GM12878 (cell line): Measurements from ENCODE around the gene DHPS. TPM values are rescaled to one million over a fixed set of nuclear protein-coding genes. Genes with fewer than 3 reads are reported as not detected.
A peak's percentile ranks its signal among the peaks of the same experiment; 100 is the strongest.

Source experiments
- ATF7 ChIP-seq: fragments of 450-650 bp; IDR thresholded peaks from 2 replicates; pipeline ENCODE4 v1.6.1; 2016; ENCODE audit warnings: low read depth, mild to moderate bottlenecking
- BACH1 ChIP-seq: fragments of 450-650 bp; IDR thresholded peaks from 2 replicates; pipeline ENCODE4 v1.6.1; 2017; ENCODE audit warnings: mild to moderate bottlenecking, borderline replicate concordance
- GABPA ChIP-seq: IDR thresholded peaks from 2 replicates; pipeline ENCODE4 v1.6.1; 2014; ENCODE audit warnings: antibody characterized with exemption, low read depth, mild to moderate bottlenecking, inconsistent platforms
- NFIC ChIP-seq: IDR thresholded peaks from 2 replicates; pipeline ENCODE4 v1.6.1; 2012; ENCODE audit warnings: low read depth, mild to moderate bottlenecking, inconsistent platforms, low read length, moderate library complexity
- NR2C2 ChIP-seq: IDR thresholded peaks from 2 replicates; pipeline ENCODE4 v1.6.1; 2011; ENCODE audit warnings: borderline replicate concordance, low read depth; ENCODE audit not compliant: control insufficient read depth, insufficient read length
- PML ChIP-seq: IDR thresholded peaks from 2 replicates; pipeline ENCODE4 v1.6.1; 2012; ENCODE audit warnings: low read length, inconsistent platforms
- POU2F2 ChIP-seq: IDR thresholded peaks from 3 replicates; pipeline ENCODE4 v1.6.1; 2011; ENCODE audit warnings: low read depth, mild to moderate bottlenecking, low read length, borderline replicate concordance
- RAD51 ChIP-seq: fragments of 450-650 bp; IDR thresholded peaks from 2 replicates; pipeline ENCODE4 v1.6.1; 2016; ENCODE audit warnings: moderate library complexity, mild to moderate bottlenecking, inconsistent platforms
- RUNX3 ChIP-seq: IDR thresholded peaks from 2 replicates; pipeline ENCODE4 v1.6.1; 2012; ENCODE audit warnings: low read length, inconsistent platforms
- SMAD5 ChIP-seq: IDR thresholded peaks from 2 replicates; pipeline ENCODE4 v1.6.1; 2016; ENCODE audit warnings: antibody characterized with exemption, low read depth
- SUZ12 ChIP-seq: fragments of 200-600 bp; sonication (generic); IDR thresholded peaks from one replicate; pipeline ENCODE4 v1.6.1; 2018; ENCODE audit warnings: antibody characterized with exemption, mild to moderate bottlenecking; ENCODE audit not compliant: unreplicated experiment
- TARDBP ChIP-seq: IDR thresholded peaks from 2 replicates; pipeline ENCODE4 v1.6.1; 2016; ENCODE audit warnings: borderline replicate concordance
- ZBED1 ChIP-seq: IDR thresholded peaks from 2 replicates; pipeline ENCODE4 v1.6.1; 2016; ENCODE audit warnings: borderline replicate concordance
- ZNF207 ChIP-seq: fragments of 450-650 bp; IDR thresholded peaks from 2 replicates; pipeline ENCODE4 v1.6.1; 2014; ENCODE audit warnings: antibody characterized with exemption, mild to moderate bottlenecking, borderline replicate concordance
- ZNF24 ChIP-seq: fragments of 450-650 bp; IDR thresholded peaks from 2 replicates; pipeline ENCODE4 v1.6.1; 2017; ENCODE audit warnings: antibody characterized with exemption, mild to moderate bottlenecking
- polyA plus RNA-seq, 11 experiments: library from polyadenylated mRNA; depleted of rRNA in 4 of 11; unstranded in 6 of 11; stranded (reverse) in 5 of 11; fragments of >200 nt; fragmentation: Nextera tagmentation in 4 of 11; fragmentation: Illumina TruSeq in 1 of 11; extraction: Ambion mirVana in 4 of 11; extraction: Trizol in 1 of 11; gene quantifications; 1 replicate in 1 of 11; 2 replicates in 10 of 11; pipeline versions ENCODE4 v1.2.1 to v1.2.3, GENCODE V29; 2011 to 2016; ENCODE audit warnings: inconsistent platforms in 2 of 11, missing spikeins in 2 of 11, low read depth in 1 of 11
- total RNA-seq, 4 experiments: library from RNA; depleted of rRNA in 3 of 4; stranded (reverse); fragments of >200 nt in 3 of 4; fragmentation: Illumina TruSeq in 1 of 4; extraction: Trizol in 1 of 4; gene quantifications; 2 replicates each; pipeline versions ENCODE4 v1.2.1 to v1.2.3, GENCODE V29; 2013 to 2021
- TF ChIP-seq, protein P1 (sequence below): fragments of 450-650 bp; IDR thresholded peaks from 2 replicates; pipeline ENCODE4 v1.6.1; 2016; ENCODE audit warnings: mild to moderate bottlenecking, moderate library complexity, borderline replicate concordance
- TF ChIP-seq, protein P2 (sequence below): IDR thresholded peaks from 2 replicates; pipeline ENCODE4 v1.6.1; 2011; ENCODE audit warnings: low read depth, low read length, improper control_type of control experiment, borderline replicate concordance
- TF ChIP-seq, protein P3 (sequence below): IDR thresholded peaks from 2 replicates; pipeline ENCODE4 v1.6.1; 2011; ENCODE audit warnings: borderline replicate concordance, low read depth, mild to moderate bottlenecking, moderate library complexity, mixed read lengths, low read length; ENCODE audit not compliant: insufficient read depth; ENCODE audit errors: extremely low read length
- TF ChIP-seq, protein P4 (sequence below): fragments of 450-650 bp; conservative IDR thresholded peaks from 2 replicates; pipeline ENCODE4 v1.6.1; 2017; ENCODE audit warnings: mild to moderate bottlenecking, moderate library complexity
- TF ChIP-seq, protein P5 (sequence below): fragments of 450-650 bp; IDR thresholded peaks from 2 replicates; pipeline ENCODE4 v1.6.1; 2017; ENCODE audit warnings: low read depth, mild to moderate bottlenecking, moderate library complexity

Gene DHPS
- total and polyA plus RNA-seq, 10 of the 15 experiments (the other 5 are each of a cell fraction or from before 2014, with no cell fraction given): 36.4 to 104 (median 83.4) TPM

DNA sequence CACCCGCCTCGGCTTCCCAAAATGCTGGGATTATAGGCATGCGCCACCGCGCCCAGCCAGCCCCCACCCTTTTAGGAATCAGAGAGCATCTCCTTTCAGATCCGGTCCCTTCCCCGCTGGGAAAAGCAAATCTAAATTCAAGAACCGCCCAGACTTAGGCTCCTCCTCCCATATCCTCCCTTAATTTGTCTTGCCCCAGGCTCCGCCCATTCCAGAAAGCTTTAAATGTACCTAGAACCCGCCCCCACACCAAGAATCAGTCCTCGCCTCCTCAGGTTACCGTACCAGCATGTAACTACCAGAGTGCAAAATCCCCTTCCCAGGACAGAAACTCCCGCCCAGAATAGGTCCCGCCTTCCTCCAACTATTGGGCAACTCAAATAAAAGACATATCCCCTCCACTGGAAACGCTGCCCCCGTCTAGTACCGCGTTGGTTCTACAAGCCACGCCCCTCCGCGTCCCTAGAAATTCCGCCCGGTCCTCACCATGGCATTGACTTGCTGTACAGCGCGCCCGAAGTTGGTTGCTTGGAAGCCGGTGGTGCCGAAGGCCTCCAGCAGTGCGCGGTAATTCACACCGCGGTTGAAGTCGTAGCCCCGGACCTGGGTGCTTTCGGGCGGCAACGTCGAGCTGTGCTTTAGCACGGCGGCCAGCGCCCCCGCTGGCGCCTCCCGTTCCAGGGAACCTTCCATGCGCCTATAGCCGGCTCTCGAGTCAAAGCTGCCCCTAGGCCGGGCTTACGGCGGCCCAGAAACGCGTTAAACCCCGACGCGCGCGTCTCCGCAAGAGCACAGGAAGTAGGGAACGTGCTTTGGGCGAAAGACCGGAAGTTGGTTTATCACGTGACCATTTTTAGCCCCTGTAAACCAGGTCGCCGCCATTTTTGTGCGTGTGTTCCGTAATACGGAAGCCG, at the start of gene DHPS (continued):
- TF ChIP-seq, protein P1, sequence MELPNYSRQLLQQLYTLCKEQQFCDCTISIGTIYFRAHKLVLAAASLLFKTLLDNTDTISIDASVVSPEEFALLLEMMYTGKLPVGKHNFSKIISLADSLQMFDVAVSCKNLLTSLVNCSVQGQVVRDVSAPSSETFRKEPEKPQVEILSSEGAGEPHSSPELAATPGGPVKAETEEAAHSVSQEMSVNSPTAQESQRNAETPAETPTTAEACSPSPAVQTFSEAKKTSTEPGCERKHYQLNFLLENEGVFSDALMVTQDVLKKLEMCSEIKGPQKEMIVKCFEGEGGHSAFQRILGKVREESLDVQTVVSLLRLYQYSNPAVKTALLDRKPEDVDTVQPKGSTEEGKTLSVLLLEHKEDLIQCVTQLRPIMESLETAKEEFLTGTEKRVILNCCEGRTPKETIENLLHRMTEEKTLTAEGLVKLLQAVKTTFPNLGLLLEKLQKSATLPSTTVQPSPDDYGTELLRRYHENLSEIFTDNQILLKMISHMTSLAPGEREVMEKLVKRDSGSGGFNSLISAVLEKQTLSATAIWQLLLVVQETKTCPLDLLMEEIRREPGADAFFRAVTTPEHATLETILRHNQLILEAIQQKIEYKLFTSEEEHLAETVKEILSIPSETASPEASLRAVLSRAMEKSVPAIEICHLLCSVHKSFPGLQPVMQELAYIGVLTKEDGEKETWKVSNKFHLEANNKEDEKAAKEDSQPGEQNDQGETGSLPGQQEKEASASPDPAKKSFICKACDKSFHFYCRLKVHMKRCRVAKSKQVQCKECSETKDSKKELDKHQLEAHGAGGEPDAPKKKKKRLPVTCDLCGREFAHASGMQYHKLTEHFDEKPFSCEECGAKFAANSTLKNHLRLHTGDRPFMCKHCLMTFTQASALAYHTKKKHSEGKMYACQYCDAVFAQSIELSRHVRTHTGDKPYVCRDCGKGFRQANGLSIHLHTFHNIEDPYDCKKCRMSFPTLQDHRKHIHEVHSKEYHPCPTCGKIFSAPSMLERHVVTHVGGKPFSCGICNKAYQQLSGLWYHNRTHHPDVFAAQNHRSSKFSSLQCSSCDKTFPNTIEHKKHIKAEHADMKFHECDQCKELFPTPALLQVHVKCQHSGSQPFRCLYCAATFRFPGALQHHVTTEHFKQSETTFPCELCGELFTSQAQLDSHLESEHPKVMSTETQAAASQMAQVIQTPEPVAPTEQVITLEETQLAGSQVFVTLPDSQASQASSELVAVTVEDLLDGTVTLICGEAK: peak; percentile 94
- TF ChIP-seq POU2F2: peak; percentile 68; the same call in 2 of the 3 replicates
- TF ChIP-seq, protein P2, sequence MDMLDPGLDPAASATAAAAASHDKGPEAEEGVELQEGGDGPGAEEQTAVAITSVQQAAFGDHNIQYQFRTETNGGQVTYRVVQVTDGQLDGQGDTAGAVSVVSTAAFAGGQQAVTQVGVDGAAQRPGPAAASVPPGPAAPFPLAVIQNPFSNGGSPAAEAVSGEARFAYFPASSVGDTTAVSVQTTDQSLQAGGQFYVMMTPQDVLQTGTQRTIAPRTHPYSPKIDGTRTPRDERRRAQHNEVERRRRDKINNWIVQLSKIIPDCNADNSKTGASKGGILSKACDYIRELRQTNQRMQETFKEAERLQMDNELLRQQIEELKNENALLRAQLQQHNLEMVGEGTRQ: peak; percentile 83
- no peak for TF ChIP-seq SUZ12
- TF ChIP-seq ATF7: peak; percentile 51; the same call in 1 of the 2 replicates
- 0 out of 2 replicates have a peak, but pooled peaks have one; percentile 41 for TF ChIP-seq NFIC
- no peak for TF ChIP-seq BACH1
- TF ChIP-seq ZNF24: no peak
- peak; percentile 59; the same call in 1 of the 2 replicates for TF ChIP-seq RUNX3
- peak; percentile 86 for TF ChIP-seq PML
- TF ChIP-seq TARDBP: peak; percentile 77; the same call in 1 of the 2 replicates
- peak; percentile 90 for TF ChIP-seq ZNF207
- peak; percentile 62; the same call in 1 of the 2 replicates for TF ChIP-seq ZBED1
- peak; percentile 92 for TF ChIP-seq GABPA
- TF ChIP-seq, protein P3, sequence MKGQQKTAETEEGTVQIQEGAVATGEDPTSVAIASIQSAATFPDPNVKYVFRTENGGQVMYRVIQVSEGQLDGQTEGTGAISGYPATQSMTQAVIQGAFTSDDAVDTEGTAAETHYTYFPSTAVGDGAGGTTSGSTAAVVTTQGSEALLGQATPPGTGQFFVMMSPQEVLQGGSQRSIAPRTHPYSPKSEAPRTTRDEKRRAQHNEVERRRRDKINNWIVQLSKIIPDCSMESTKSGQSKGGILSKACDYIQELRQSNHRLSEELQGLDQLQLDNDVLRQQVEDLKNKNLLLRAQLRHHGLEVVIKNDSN: peak; percentile 85
- TF ChIP-seq NR2C2: no peak
- TF ChIP-seq SMAD5: 0 out of 2 replicates have a peak, but pooled peaks have one; percentile 38
- TF ChIP-seq, protein P4, sequence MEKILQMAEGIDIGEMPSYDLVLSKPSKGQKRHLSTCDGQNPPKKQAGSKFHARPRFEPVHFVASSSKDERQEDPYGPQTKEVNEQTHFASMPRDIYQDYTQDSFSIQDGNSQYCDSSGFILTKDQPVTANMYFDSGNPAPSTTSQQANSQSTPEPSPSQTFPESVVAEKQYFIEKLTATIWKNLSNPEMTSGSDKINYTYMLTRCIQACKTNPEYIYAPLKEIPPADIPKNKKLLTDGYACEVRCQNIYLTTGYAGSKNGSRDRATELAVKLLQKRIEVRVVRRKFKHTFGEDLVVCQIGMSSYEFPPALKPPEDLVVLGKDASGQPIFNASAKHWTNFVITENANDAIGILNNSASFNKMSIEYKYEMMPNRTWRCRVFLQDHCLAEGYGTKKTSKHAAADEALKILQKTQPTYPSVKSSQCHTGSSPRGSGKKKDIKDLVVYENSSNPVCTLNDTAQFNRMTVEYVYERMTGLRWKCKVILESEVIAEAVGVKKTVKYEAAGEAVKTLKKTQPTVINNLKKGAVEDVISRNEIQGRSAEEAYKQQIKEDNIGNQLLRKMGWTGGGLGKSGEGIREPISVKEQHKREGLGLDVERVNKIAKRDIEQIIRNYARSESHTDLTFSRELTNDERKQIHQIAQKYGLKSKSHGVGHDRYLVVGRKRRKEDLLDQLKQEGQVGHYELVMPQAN: peak; percentile 93
- peak; percentile 99 for TF ChIP-seq RAD51
- TF ChIP-seq, protein P5, sequence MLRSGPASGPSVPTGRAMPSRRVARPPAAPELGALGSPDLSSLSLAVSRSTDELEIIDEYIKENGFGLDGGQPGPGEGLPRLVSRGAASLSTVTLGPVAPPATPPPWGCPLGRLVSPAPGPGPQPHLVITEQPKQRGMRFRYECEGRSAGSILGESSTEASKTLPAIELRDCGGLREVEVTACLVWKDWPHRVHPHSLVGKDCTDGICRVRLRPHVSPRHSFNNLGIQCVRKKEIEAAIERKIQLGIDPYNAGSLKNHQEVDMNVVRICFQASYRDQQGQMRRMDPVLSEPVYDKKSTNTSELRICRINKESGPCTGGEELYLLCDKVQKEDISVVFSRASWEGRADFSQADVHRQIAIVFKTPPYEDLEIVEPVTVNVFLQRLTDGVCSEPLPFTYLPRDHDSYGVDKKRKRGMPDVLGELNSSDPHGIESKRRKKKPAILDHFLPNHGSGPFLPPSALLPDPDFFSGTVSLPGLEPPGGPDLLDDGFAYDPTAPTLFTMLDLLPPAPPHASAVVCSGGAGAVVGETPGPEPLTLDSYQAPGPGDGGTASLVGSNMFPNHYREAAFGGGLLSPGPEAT: peak; percentile 78
